ENCODE measurements around the gene QPCT. TPM values are rescaled to one million over a fixed set of nuclear protein-coding genes. Genes with fewer than 3 reads are reported as not detected.
A peak's percentile ranks its signal among the peaks of the same experiment; 100 is the strongest.

Gene QPCT
- total and polyA plus RNA-seq, 2 experiments from 2014 or later, result 13.2 TPM

GRCh38 chr2:37355735-37356134 lies 11.3 kb downstream of the QPCT start:
- DNase-seq (ENCODE audit: low spot score) (no peak), ATAC-seq (peak; percentile 31; the same call in 1 of the 3 replicates)
- H3K36me3 Mint-ChIP-seq (ENCODE audit: low read depth), result no peaks in the 10 kb centered on the region
- no peak overlapping the region for H2AFZ ChIP-seq
- H3K27me3 Mint-ChIP-seq (ENCODE audit: insufficient read depth, low read depth, poor library complexity), result peaks cover 6% of the 10 kb centered on the region
- no peak overlapping the region for H3K27ac ChIP-seq (ENCODE audit: low read depth)
- peaks cover 10% of the 10 kb centered on the region; the same call in 1 of the 2 replicates for H3K4me1 ChIP-seq (ENCODE audit: insufficient read depth)
- H3K4me1 Mint-ChIP-seq, result peaks cover 9% of the 10 kb centered on the region
- no peaks in the 10 kb centered on the region for H3K9me3 Mint-ChIP-seq
- H4K20me1 ChIP-seq (replicated peaks; ENCODE audit: insufficient read depth), result no peaks in the 10 kb centered on the region
- no peaks in the 10 kb centered on the region for H3F3A ChIP-seq (replicated peaks; ENCODE audit: low read depth)
- no peak overlapping the region for H3K4me3 Mint-ChIP-seq
- no peaks in the 10 kb centered on the region for H3K36me3 ChIP-seq (ENCODE audit: insufficient read depth)
- no peaks in the 10 kb centered on the region for H3K27me3 ChIP-seq (ENCODE audit: insufficient read depth)
- H3K9me2 ChIP-seq (ENCODE audit: insufficient read depth), result no peaks in the 10 kb centered on the region
- no peak overlapping the region for H3K4me2 ChIP-seq
- no peaks in the 10 kb centered on the region for H3K79me2 ChIP-seq (replicated peaks; ENCODE audit: insufficient read depth)
- H3K27ac Mint-ChIP-seq, result no peak overlapping the region
- TF ChIP-seq CREB1 (CRISPR knock-in tag; IDR thresholded peaks at IDR 0.05; ENCODE audit: low read depth) (no peak), EZH2phosphoT487 (IDR thresholded peaks at IDR 0.05; ENCODE audit: unreplicated experiment) (no peak), NANOG (IDR thresholded peaks at IDR 0.05; ENCODE audit: borderline replicate concordance) (no peak), EZH2 (IDR thresholded peaks at IDR 0.05; ENCODE audit: low read depth, unreplicated experiment) (no peak), JUNB (IDR thresholded peaks at IDR 0.05; ENCODE audit: unreplicated experiment) (no peak), ETS1 (IDR thresholded peaks at IDR 0.05) (no peak), ZNF462 (CRISPR knock-in tag; IDR thresholded peaks at IDR 0.05) (no peak), ZNF331 (CRISPR knock-in tag; IDR thresholded peaks at IDR 0.05; ENCODE audit: low read depth) (no peak), ZNF114 (CRISPR knock-in tag; IDR thresholded peaks at IDR 0.05) (no peak), POLR2AphosphoS5 (IDR thresholded peaks at IDR 0.05; ENCODE audit: low read depth) (no peak), STAT1 (IDR thresholded peaks at IDR 0.05; ENCODE audit: unreplicated experiment) (no peak)
- TF ChIP-seq, protein P1, sequence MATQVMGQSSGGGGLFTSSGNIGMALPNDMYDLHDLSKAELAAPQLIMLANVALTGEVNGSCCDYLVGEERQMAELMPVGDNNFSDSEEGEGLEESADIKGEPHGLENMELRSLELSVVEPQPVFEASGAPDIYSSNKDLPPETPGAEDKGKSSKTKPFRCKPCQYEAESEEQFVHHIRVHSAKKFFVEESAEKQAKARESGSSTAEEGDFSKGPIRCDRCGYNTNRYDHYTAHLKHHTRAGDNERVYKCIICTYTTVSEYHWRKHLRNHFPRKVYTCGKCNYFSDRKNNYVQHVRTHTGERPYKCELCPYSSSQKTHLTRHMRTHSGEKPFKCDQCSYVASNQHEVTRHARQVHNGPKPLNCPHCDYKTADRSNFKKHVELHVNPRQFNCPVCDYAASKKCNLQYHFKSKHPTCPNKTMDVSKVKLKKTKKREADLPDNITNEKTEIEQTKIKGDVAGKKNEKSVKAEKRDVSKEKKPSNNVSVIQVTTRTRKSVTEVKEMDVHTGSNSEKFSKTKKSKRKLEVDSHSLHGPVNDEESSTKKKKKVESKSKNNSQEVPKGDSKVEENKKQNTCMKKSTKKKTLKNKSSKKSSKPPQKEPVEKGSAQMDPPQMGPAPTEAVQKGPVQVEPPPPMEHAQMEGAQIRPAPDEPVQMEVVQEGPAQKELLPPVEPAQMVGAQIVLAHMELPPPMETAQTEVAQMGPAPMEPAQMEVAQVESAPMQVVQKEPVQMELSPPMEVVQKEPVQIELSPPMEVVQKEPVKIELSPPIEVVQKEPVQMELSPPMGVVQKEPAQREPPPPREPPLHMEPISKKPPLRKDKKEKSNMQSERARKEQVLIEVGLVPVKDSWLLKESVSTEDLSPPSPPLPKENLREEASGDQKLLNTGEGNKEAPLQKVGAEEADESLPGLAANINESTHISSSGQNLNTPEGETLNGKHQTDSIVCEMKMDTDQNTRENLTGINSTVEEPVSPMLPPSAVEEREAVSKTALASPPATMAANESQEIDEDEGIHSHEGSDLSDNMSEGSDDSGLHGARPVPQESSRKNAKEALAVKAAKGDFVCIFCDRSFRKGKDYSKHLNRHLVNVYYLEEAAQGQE (IDR thresholded peaks at IDR 0.05; ENCODE audit: unreplicated experiment), result no peak
- TF ChIP-seq, protein P2, sequence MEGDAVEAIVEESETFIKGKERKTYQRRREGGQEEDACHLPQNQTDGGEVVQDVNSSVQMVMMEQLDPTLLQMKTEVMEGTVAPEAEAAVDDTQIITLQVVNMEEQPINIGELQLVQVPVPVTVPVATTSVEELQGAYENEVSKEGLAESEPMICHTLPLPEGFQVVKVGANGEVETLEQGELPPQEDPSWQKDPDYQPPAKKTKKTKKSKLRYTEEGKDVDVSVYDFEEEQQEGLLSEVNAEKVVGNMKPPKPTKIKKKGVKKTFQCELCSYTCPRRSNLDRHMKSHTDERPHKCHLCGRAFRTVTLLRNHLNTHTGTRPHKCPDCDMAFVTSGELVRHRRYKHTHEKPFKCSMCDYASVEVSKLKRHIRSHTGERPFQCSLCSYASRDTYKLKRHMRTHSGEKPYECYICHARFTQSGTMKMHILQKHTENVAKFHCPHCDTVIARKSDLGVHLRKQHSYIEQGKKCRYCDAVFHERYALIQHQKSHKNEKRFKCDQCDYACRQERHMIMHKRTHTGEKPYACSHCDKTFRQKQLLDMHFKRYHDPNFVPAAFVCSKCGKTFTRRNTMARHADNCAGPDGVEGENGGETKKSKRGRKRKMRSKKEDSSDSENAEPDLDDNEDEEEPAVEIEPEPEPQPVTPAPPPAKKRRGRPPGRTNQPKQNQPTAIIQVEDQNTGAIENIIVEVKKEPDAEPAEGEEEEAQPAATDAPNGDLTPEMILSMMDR (conservative IDR thresholded peaks at IDR 0.05; ENCODE audit: low read depth in 2 of 2), result no peak
- no peak overlapping the region for H3K4me3 ChIP-seq

Measured in GM23338 (cell line).